ENCODE data around the gene XYLT2.

DNA sequence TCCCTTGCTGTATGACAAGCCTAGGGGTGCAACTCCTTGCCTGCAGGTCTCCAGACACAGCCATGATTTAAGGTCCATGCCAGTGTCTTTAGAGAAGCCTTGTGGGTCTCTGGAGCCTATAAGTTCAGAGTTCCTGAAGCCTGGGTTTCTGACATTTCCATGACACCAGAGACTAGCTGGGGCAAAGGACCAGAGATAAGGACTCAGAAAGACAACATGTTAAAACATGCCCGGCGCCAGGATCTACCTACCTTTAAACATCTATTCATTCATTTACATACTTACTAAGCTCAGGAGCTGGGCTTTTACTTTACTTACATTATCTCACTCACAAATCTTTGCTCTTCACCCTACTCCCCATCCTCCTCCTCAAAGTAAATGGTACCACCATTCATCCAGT lies 25.6 kb downstream of the XYLT2 start:
- TF ChIP-seq GPBP1L1 (CRISPR knock-in tag; IDR thresholded peaks at IDR 0.05) (no peak), LBX2 (CRISPR knock-in tag; IDR thresholded peaks at IDR 0.05; ENCODE audit: borderline replicate concordance) (no peak), POLR2A (IDR thresholded peaks at IDR 0.05; ENCODE audit: insufficient read depth in 1 of 2, low read depth in 2 of 2, low read length in 2 of 2) (peak in 1 of 2 experiments; percentile 21; a peak in 1 of 4 replicates), ZNF672 (CRISPR knock-in tag; IDR thresholded peaks at IDR 0.05) (no peak), RNF2 (conservative IDR thresholded peaks at IDR 0.05; ENCODE audit: low read depth) (no peak), ZNF432 (CRISPR knock-in tag; IDR thresholded peaks at IDR 0.05; ENCODE audit: borderline replicate concordance) (no peak), CTCF (CRISPR knock-in tag; IDR thresholded peaks at IDR 0.05) (no peak), KLF16 (CRISPR knock-in tag; IDR thresholded peaks at IDR 0.05) (no peak), PHF8 (CRISPR knock-in tag; IDR thresholded peaks at IDR 0.05) (no peak), HNF4G (IDR thresholded peaks at IDR 0.05; ENCODE audit: borderline replicate concordance, low read depth, low read length) (no peak), HNF4G (CRISPR knock-in tag; IDR thresholded peaks at IDR 0.05; ENCODE audit: borderline replicate concordance, low read depth) (no peak)
- TF ChIP-seq, protein P1, sequence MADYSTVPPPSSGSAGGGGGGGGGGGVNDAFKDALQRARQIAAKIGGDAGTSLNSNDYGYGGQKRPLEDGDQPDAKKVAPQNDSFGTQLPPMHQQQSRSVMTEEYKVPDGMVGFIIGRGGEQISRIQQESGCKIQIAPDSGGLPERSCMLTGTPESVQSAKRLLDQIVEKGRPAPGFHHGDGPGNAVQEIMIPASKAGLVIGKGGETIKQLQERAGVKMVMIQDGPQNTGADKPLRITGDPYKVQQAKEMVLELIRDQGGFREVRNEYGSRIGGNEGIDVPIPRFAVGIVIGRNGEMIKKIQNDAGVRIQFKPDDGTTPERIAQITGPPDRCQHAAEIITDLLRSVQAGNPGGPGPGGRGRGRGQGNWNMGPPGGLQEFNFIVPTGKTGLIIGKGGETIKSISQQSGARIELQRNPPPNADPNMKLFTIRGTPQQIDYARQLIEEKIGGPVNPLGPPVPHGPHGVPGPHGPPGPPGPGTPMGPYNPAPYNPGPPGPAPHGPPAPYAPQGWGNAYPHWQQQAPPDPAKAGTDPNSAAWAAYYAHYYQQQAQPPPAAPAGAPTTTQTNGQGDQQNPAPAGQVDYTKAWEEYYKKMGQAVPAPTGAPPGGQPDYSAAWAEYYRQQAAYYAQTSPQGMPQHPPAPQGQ (CRISPR knock-in tag; IDR thresholded peaks at IDR 0.05; ENCODE audit: borderline replicate concordance), result no peak

All from HepG2 (cell line).